GM06990 (cell line): ENCODE measurements around the gene TAF1B.

Experiments used
- DNase-seq: peaks from one replicate; pipeline ENCODE4 v3.0.0-alpha.2; 2011; ENCODE audit not compliant: insufficient read length; ENCODE audit errors: extremely low read depth
- H3K27me3 ChIP-seq: replicated peaks from 2 replicates; pipeline ENCODE4 v1.6.0; 2011; ENCODE audit warnings: low read length; ENCODE audit not compliant: control insufficient read depth, insufficient read depth
- H3K36me3 ChIP-seq: 2 replicates; pipeline ENCODE4 v1.5.1; 2011; ENCODE audit warnings: low read length; ENCODE audit not compliant: control insufficient read depth, insufficient read depth
- H3K4me3 ChIP-seq: replicated peaks from 2 replicates; pipeline ENCODE4 v1.5.1; 2011; ENCODE audit warnings: low read depth, mild to moderate bottlenecking, control low read depth, low read length
- TF ChIP-seq, protein P1 (sequence below): IDR thresholded peaks from 2 replicates; pipeline ENCODE4 v1.5.1; 2011; ENCODE audit warnings: low read length, control low read depth, mild to moderate bottlenecking, inconsistent platforms; ENCODE audit not compliant: insufficient read depth, poor library complexity, severe bottlenecking

Gene TAF1B

DNA sequence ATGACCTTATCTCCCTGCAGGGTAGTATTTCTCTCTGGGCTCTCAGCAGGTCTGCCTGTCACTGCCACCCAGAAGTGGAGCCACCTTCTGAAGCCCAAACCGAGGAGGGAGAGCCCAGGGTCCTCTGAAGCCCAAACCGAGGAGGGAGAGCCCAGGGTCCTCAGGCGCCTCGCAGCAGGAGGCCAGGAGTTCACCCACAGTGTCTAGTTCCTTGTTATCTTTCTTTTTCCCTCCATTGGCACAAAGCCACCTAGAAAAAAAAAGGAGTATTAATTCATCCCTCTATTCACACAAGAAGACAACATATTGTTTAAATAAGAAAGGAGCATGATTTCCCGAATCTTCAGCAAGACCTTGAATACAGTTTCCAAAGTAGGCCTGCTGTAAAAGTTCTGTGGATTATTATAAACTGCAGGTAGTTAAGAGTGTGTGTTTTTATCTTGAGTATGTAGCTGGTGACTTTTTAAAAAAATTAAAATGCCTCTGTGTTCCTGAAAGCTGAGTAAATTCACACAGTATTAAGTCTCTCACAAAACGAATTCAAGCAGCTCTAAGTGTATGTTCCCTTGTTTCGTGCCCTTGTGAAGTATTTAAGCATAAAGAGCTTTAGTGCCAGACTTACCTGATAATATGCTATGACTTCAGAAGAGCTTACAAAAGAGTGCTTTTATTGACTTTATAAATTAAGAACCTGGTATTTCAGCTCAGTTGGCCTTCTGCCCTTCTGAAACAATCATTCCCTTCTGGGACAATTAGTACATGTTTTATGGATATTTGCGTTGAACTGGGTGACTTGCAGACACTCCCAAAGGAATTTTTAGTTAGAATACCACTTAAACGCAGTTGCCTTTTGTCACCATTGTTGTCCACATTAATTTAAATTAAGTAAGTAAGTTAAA lies 96.6 kb downstream of the TAF1B start:
- no peaks in the 10 kb centered on the region; the same call in 1 of the 2 replicates for H3K36me3 ChIP-seq
- H3K27me3 ChIP-seq, result no peaks in the 10 kb centered on the region
- no peak overlapping the region for H3K4me3 ChIP-seq
- DNase-seq, result no peak
- TF ChIP-seq, protein P1, sequence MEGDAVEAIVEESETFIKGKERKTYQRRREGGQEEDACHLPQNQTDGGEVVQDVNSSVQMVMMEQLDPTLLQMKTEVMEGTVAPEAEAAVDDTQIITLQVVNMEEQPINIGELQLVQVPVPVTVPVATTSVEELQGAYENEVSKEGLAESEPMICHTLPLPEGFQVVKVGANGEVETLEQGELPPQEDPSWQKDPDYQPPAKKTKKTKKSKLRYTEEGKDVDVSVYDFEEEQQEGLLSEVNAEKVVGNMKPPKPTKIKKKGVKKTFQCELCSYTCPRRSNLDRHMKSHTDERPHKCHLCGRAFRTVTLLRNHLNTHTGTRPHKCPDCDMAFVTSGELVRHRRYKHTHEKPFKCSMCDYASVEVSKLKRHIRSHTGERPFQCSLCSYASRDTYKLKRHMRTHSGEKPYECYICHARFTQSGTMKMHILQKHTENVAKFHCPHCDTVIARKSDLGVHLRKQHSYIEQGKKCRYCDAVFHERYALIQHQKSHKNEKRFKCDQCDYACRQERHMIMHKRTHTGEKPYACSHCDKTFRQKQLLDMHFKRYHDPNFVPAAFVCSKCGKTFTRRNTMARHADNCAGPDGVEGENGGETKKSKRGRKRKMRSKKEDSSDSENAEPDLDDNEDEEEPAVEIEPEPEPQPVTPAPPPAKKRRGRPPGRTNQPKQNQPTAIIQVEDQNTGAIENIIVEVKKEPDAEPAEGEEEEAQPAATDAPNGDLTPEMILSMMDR, result no peak

DNA sequence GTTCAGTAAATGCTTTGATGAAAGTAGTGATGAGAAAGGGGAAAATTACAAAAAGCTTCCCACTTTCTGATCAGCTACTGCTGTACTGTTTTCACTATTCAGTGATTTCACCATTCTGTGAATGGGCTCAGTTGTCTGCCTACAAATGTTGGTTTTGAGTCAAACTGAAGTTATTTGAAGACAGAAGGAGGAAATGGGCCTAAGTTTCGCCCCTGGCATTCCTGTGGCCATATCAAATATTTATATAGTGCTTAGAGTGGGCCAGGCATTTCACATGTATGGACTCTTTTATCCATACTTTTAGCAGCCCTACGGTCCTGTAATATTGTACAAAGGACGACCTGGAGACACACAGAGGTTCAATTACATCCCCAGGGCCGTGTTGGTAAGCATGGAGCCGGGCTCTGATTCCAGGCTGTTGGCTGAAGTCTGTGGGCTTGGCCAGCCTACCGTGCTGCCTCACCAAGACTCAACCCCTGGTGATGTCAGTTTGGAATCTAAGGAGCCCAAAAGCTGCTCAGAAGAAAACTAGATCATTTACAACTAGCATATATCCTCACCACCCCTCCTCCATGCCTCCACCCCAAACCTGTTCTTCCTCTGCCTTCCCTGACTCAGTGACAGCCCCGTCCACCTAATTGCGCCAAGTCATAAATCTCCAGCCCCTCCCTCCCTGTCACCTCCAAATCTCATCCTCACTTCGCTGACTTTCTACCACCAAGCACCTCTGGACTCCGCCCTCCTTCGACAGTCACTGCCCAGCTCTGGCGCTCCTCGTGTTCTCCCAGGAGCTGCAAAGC lies 98.1 kb downstream of the TAF1B start:
- Histone ChIP-seq H3K4me3 (no peak overlapping the region), H3K27me3 (peaks cover 5% of the 10 kb centered on the region), H3K36me3 (no peaks in the 10 kb centered on the region)
- TF ChIP-seq, protein P1, result no peak
- DNase-seq, result no peak

DNA sequence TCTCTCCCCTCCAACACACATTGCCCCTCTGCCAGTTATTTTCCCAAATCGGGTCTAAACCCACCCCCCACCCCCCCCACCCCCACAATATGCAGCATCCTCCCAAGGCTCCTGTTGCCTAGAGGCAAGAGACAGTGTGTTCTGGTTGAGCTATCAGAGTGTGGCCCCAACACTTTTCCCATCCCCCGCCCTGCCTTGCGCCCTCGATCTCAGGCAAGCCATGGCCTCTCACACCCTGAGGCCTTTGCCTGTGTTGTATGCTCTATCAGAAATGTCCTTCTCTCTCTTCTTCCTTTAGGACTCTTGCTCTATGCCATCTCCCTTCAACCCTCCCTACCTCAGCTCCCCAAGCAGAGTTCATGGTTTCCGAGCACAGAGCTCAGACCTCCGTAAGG lies 98.7 kb downstream of the TAF1B start:
- no peak for DNase-seq
- H3K36me3 ChIP-seq, result no peaks in the 10 kb centered on the region
- peaks cover 5% of the 10 kb centered on the region for H3K27me3 ChIP-seq
- no peak overlapping the region for H3K4me3 ChIP-seq
- TF ChIP-seq, protein P1, result no peak

DNA sequence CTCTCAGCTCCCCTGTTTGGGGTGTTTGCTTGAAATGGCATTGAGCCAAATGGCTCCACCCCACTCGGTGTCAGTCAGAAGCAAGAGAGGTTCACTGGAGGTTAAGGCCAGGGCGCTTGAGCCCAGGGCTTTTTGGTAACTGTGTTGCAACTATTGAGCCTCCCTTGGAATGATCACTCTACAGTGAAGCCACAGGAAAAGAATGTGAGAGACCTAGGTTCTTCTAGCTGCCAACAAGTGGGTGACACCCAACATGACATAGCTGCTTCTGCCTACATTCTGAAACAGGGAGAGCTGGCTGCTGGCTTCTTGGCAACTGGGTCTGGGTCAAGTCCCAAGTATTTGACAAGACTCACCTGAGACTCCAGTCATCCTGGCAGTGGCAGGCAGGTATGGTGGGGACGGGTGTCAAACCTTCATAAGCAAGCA lies 101.1 kb downstream of the TAF1B start:
- Histone ChIP-seq H3K4me3 (no peak overlapping the region), H3K27me3 (peaks cover 5% of the 10 kb centered on the region), H3K36me3 (no peaks in the 10 kb centered on the region)
- TF ChIP-seq, protein P1, result no peak
- DNase-seq, result no peak

DNA sequence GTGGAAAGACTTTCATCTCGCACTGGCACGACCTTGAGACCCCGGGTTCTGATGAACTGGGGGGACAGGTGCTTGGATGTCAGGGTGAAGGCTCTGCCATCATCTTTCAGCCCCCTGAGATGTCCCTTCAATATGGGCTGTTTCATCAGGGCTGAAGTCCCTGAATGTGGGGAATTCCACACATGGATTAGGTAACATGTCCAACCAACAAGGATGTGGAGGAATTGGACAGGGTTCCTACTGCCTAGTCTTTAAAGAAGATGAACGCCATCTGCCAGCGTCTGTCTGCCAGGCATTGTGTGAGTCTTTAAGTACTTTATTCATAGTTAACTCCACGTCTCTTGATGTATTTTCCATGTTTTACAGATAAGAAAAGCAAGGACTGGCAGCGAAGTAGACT lies 102.3 kb downstream of the TAF1B start:
- peaks cover 5% of the 10 kb centered on the region for H3K27me3 ChIP-seq
- TF ChIP-seq, protein P1, result no peak
- no peaks in the 10 kb centered on the region for H3K36me3 ChIP-seq
- H3K4me3 ChIP-seq, result no peak overlapping the region
- DNase-seq, result no peak
